Fibroblast of peridontal ligament (primary cell): ENCODE measurements around the gene DPF3.
A peak's percentile ranks its signal among the peaks of the same experiment; 100 is the strongest.

Experiments
- DNase-seq: peaks from one replicate; pipeline ENCODE4 v3.0.0-alpha.2; 2010; ENCODE audit errors: extremely low read depth

Gene DPF3

DNA sequence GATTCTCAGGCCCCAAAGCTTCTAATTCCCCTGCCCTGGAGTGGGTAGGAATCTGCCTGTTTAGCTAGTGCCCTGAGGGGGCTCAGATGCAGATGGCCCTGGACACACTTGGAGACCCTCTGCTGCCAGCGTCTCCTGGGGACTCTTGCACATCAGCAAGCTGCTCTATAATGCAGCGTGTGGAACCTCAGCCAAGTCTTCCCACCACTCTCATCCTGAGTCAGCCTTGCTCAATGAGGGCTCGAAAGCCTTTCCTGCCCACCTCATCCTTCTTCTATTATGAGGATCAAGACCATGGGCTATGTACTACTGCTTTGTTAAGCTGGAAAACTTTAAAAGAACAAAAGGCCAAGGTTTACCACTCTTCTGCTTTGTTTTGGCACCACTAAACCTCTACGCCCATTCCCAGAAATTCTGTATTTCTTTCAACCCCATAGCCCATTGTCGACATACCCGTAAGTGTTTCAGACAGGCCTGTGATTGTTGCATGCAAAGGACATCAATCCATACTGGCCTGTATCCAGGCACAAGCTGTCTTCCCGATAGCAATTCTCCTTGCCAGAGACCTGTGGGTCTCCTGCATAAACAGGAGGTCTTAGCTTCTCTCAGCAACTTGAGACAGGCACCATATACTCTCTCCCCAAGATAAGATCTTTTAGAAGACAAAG, 246.9 kb downstream of the DPF3 start:
- peak; percentile 39 for DNase-seq

GRCh38 chr14:72645706-72646105, 248.2 kb downstream of the DPF3 start:
- no peak for DNase-seq

GRCh38 chr14:72644758-72645489, 249.0 kb downstream of the DPF3 start:
- DNase-seq = no peak

GRCh38 chr14:72644038-72644437, 249.9 kb downstream of the DPF3 start:
- no peak for DNase-seq

- DNase-seq = peak; percentile 96
Measured at GRCh38 chr14:72643317-72643801, 250.5 kb downstream of the DPF3 start.

- DNase-seq = no peak
Measured at GRCh38 chr14:72640911-72641485, 252.9 kb downstream of the DPF3 start.

- DNase-seq = peak; percentile 92
Measured at GRCh38 chr14:72638021-72638420, 255.9 kb downstream of the DPF3 start.

GRCh38 chr14:72636871-72637270, 257.0 kb downstream of the DPF3 start:
- DNase-seq = no peak

- DNase-seq = peak; percentile 44
Measured at GRCh38 chr14:72636094-72636493, 257.8 kb downstream of the DPF3 start.

DNA sequence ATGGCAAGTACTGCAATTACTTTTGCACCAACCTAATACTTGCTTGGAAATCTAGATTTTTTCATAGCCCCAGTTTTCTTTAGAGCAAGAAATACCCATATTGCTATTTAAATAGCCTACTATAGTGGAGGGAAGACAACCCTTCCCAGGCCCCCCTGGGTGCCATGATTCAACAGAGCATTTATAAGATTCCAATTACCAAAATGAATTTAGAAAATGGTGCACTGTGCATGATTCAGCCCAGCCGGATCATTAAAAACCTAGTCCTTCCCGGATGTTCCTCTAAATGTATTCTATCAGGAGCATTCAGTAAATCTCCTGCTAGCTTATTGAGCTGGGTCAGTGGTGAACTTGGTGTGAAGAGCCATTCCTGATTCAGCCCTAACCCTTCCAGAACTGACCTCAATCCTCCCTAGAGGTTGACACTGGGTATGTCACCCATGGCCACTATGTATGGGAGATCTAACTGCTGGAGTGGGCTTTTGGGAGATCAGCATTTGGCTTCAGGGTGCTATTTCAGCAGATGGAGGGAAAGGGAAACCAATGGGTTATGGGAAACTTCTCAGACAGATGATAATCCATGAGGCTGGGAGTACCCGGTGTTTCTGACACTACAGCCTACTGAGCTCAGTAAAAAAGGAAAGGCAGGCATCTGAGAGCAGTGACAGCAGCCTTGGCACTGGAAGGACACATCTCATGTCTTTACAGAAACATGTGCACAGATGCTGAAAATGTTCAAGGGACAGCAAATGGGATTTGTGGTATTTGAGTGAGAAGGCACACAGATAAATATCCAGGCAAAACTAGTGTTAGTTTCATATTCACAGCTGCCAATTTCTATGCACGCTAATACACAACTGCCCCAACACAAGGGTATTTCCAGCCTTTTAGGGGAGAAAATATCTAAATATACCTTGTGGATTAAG, 258.9 kb downstream of the DPF3 start:
- DNase-seq = no peak

DNA sequence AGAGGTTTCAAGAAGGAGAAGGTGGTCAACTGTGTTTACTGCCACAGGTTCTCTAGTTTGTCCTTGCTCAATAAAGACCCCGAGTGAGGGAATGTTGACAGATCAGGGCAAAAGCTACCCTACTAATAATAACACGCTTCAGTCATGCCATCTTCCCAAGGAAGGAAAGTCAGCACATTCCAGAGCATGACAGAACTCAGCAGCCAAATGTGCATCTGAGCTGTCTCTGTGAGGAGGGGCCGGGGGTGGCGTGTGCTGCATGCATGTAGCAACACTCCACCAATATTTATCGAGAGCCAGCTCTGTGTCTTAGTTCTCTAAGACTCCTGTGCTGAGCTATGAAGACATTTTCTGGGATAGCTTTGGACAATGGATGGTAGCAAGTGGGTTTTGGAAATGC, 260.4 kb downstream of the DPF3 start:
- DNase-seq = no peak

DNA sequence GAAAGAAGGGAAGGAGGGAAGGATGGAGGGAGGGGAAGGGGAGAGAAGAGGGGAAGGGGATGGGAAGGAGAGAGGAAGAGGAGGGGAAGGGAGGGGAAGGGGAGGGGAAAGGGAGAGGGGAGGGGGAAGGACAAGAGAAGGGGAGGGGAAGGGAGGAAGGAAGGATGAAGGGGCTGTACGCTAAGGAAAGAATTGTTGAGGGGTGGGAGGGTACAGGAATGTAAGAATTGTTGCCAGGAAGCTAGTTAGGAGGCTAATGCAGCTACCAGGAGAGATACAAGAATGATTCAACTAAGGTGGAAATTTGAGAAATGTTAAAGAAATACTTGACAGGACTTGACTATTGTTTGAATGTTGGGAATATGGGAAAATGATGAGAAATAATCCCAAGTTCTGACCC, 261.2 kb downstream of the DPF3 start:
- DNase-seq = no peak

DNA sequence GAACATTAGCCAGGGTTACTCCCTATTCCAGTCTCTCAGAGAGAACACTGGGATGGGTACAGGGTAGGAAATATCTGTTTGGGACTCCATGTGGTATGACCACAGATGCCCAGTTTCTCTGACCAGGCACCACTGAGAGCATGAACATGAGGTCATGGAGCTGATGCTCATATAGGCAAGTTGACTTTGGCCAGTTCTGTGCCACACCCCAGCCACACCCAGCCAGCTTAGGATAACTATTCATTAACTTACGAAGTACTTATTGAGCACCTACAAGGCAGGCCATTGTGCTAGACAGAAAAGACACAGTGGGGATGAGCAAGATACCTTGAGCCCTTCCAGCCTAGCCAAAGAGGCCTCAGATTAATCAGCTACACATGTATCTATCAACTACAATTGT, 262.5 kb downstream of the DPF3 start:
- DNase-seq = no peak

- DNase-seq = no peak
Measured at GRCh38 chr14:72630374-72630773, 263.5 kb downstream of the DPF3 start.

GRCh38 chr14:72629534-72629933, 264.4 kb downstream of the DPF3 start:
- DNase-seq = no peak

GRCh38 chr14:72625689-72626088, 268.2 kb downstream of the DPF3 start:
- no peak for DNase-seq

DNA sequence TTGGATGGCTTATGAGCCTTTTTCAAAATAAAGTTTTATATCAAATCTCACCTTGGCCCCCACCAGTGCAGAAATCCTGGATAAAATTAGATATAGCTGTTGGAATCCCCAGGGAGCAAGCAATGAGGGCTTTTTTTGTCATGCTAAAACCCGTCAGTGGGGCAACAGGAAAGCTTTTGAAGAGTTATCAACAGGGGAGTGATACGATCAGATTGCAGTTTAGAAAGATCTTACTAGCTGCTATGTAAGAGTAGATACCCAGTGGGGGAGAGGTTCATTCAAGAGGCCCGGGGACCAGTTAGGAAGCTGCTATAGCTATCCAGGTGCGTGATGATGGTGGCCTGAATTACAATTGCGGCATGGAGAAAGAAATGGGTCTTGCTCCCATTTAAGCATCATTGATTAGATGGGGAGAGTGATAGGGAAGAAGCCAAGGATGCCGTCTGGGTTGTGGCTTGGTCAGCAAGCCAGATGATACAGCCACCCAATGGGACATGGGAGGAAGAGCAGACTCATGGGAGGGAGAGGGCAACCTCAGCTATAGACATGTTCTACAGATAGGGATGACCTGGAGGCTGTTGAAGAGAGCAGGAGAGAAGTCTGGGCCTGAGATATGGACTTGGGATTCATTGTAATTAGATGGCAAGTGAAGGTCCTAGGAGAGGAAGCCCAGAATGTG, 272.4 kb downstream of the DPF3 start:
- DNase-seq = no peak

DNA sequence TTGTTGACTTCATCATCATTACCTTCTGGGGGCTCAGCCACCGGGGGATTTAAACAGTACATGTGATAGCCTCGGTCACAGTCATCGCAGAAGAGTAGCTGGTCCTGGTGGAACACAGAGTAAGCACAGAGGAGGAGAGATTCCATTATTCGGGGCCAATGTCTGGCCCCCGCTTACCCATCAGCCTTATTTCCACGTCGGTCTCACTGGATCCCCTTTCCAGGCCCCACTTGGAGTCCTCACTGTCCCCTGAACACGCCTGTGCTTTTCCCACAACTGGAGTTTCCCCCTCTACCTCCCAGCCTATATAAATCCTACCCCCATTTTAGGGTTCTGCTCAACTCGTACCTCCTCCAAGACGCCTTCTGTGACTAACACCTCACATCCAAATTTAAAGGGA, 274.0 kb downstream of the DPF3 start:
- DNase-seq = no peak

- no peak for DNase-seq
Measured at GRCh38 chr14:72619111-72619571, 274.8 kb downstream of the DPF3 start.

DNA sequence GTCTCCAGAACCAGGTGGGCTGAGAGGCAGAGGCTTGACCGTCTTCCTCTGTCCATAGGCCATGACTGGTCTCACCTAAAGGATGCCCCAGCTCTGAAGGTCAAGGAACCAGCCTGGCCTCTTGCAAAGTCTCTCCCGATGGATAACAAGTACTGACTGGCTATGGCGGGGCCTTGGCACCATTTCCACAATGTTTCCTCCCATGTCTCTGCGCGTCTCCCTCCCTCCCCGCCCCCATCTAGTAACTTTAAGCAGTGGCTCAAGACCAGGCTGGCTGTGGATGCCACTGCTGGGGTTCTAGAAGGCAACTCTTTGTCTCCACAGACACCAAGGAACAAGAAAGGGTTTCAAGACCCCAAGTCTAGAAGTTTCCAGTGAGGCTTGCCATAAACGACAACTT, 275.5 kb downstream of the DPF3 start:
- no peak for DNase-seq

GRCh38 chr14:72617391-72618031, 276.4 kb downstream of the DPF3 start:
- peak; percentile 44 for DNase-seq
